IPS-NIHi11 (cell line): ENCODE results near the gene ACSL3.
"Not testable (repeated sequence)": the region's sequence is repeated elsewhere in the genome, so short reads cannot be mapped to it uniquely, and the experiment has no call there.

Experiments
- DNase-seq: peaks from one replicate; pipeline ENCODE4 v3.0.0; 2012; ENCODE audit warnings: mixed read lengths, low spot score

Gene ACSL3

DNA sequence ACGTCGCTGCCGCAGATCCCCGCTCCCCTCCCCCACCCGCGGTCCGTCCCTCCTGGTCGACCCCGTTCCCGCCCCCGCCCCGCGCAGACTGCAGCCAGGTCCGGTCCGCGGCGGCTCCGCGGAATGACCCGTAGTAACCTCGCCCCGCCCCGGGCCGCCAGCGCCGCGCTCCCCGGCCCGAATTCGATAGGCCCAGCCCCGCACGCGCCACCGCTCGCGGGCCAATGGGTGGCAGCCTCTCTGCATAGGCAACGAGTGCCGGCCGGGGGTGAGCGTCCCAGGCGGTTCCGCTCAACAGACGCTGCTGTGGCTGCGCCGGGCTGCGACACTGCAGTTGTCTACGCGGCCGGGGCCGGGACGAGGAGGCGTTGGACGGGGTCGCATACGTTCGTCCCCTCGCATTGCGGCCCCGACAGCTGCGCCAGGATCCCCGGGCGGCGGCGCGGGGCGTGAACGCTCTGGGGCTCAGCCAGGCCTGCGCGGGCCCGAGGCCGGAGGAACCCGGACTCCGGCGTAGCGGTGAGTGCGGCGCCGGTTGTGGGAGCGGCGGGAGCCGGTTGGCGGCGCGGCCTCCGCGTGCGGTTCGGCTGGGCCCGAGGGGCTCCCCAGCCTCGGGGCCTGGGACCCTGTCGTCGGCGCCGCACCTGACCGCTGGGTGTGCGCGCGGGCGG is at the start of gene ACSL3:
Gene ACSL3 (plus strand): TSS at position 297 of the 671 bp plus-strand sequence. CDS start 47,737 bp downstream, outside the sequence.
- DNase-seq: peak; percentile 97

DNA sequence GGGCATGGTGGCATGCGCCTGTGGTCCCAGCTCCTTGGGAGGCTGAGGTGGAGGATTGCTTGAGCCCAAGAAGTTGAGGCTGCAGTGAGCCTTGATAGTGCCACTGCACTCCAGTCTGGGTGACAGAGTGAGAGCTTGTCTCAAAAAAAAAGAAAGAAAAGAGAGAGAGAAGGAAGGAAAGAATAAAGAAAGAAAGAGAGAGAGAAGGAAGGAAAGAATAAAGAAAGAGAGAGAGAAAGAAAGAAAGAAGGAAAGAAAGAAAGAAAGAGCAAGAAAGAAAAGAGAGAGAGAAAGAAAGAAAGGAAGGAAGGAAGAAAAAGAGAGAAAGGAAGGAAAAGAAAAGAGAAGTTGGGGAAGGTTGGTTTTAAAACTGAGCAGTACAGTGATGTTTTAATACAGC is 49.0 kb upstream of the ACSL3 start:
- no peak for DNase-seq

DNA sequence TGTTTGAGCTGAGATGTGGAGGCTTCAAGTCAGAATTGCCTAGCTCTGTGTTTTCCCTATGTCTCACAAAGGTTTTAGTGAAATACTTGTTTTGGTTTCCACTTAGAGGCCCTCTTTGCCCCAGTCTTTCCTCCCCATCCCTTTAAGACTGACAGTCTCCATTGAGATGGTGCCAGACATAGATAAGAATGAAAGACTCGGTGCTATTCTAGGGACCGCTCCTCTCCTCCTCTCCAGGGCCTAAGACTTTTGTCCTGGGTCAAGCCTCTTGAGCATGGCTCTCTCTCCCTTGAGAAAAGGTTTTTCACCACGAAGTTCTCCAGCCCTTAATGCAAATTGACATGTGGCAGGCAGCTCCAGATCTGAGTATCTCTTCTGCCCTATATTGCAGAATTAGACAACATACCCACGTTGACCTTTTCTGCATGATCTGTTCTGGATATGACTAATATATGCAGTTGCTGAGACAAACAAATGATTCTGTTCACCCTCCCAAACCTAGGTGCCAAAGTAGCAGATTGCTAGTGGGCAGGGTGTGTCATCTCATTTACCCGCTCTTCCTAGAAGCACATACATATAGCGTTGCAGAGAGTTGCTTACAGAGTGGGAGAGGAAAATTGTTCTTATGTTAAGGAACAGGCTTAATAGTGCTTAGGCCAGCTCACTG is 47.5 kb upstream of the ACSL3 start:
- DNase-seq: no peak

DNA sequence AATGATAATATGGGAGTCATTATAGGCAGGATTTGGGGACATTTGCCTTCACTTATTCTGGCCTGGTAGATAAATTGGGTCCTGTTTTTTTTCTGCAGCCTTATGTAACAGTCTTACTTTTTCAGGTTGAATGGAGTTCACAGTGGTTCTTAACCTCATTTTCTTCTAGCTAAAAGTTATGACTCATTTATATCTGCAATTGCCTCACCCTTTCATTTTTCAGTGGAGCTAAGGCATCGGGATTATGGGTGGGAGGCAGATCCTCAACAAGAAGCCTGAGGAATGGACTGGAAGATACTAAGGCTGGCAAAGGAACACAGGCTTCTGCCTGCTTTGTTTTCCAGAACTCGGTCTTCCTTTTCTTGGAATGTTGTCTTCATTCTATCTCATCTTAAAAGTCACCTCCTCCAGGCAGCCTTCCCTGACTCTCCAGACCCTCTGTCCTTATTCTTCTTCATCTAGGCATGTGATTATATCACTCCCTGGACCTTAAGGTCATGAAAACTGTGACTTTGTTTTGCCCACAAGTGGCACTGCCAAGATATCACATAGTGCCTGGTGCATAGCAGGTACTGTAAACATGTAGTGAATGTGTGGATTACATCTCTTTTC is 41.0 kb upstream of the ACSL3 start:
- DNase-seq: no peak

DNA sequence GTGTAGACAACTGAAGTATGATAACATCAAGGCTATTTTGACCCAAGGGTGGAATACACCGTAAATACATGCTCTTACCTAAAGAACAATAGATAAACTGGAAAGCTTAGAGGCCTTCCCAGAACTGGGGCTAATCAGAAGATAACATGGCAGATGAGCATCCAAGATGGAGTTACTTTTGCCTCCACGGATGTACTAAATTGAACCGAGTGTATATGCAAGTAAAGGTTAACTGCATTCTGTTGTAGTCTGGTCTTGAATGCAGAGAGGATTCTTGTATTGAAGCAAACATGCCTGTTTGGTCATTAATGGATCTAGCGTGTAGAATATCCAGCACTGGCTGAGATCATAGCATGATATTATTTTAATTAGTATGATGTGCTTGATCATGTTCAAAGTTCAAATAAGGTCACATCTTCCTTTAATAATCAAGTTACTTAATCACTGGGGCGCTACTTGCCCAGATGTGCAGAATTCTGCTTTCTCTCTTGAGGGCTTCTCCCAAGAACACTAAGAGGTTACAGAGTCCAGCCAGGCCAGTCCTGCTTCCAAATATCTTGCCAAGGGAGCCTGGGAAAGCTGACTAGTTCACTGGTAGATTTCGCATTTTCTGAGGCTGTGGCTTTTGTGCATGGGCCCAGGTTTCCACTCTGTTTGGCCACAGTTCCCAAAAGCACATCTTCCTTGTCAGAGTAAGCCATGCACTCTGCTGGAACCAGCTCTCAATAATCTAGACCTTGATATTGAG is 37.5 kb upstream of the ACSL3 start:
- DNase-seq: no peak

DNA sequence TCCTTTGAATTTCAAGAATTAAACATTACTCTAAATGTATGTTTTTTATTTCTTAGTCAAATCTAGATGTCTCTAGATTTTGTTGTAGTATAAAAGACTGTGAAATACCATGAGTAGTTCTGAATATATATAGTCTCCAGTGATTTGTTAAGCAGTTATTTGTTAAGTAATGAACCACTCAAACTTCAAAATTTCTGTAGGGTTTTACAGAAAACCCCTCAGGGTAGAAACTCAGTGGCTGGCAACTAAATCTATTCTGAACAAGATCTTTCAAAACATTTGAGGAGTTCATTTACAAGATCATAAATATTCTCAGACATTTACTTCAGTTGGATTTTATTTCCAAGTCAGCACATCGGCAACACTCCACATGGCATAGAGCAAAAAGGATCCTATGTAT is 35.8 kb upstream of the ACSL3 start:
- no peak for DNase-seq

DNA sequence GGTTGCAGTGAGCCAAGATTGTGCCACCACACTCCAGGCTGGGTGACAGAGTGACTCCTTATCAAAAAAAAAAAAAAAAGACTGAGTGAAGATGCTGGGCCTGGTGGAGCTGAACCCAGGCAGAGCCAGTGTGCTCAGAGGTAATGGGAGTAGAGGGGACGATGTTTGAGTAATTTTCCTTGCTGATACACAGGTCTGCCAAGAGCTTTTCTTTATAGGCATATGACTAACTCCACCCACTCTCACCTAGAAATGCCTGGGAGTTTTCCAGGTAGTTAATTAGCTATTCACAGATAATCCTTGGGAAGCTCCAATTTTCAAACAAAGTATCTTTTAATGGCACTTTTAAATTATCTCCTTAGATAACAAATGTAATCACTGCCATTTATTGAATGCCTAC is 33.4 kb upstream of the ACSL3 start:
- DNase-seq: no peak

DNA sequence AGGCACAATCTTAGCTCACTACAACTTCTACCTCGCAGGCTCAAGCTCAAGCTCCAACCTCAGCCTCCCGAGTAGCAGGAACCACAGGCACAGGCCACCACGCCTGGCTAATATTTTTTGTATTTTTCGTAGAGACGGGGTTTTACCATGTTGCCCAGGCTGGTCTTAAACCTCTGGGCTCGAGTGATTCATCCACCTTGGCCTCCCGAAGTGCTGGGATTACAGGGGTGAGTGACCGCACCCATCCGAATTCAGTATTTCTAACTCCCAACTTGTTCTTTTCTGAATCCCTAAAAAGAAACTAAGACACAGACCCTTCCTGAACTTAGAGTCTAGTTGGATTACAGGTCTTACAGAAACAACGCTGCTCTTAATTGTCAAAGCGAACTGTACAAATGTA is 32.3 kb upstream of the ACSL3 start:
- no peak for DNase-seq

DNA sequence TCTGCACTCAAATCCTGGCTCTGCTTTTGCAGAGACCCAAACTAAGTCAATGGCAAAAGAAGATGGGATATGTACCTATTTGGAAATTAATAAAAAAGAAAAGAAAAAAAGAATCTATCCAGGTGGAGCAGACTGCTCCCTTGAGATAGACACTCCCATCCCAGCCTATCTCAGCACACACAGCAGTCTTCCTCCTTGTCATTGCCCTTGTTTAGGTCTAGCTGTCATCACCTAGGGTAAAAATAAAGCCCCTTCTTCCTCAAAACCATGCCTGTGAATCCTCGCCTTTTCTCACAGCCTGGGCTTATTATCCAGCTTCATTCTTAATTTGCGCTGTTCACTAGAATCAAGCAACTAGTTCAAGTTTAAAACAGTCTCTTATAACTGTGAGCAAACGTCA is 30.7 kb upstream of the ACSL3 start:
- no peak for DNase-seq

DNA sequence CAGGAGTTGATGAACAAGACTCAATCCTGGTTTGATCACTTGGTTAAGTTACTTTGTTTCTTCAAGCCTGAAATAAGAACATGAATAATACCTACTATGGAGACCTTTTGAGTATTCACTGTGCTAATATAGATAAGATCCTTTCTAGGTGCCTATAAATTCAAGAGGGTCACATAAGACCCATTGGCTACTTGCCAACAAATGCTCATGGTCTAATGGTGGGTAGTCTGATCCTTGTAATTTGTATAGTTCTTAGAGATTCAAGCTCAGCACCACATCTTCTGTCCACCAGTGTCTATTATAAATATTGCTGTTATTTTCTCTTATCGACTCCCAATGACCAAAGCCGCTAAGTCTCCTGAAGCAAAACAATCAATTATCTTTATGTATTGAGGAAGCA is 27.4 kb upstream of the ACSL3 start:
- no peak for DNase-seq

DNA sequence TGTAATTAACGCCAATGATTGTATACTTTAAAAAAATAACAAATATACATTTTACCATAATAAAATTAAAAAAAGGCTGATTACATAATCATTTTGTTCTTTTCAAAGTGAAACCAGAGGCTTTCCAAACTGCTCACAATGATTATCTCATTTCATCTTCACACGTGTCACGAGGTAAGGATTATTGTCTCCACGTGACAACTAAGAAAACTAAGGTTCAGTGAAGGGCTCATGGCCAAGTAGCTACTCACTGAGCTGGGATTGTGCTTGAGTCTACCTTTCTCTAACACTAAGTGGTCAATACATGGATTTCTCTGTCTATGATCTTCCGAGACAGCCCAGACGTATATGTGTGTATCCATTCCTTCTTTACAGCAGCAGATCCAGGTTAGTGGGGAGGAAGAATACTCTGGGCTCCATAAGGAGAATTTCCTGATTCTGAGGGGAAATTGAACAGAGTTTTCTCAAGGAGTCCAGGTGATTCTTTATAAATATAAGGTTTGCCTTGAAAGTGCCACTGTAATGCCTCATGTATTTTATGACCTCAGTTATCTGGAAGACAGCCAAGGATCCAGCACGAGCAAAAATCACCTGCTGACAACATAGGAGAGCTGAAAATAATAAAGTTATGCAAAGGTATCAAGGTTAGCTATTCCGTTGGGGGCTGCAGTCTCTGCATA is 25.6 kb upstream of the ACSL3 start:
- DNase-seq: no peak

DNA sequence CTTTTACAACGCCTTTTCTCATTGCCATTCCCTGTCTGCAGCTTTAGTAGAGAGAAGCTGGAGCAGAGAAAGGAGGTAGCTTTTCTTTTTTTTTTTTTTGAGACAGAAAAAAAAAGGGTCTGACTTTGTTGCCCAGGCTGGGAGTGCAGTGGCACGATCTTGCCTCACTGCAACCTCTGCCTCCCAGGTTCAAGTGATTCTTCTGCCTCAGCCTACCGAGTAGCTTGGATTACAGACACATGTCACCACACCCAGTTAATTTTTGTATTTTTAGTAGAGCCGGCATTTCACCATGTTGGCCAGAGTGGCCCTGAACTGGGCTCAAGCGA is 25.0 kb upstream of the ACSL3 start:
- no peak for DNase-seq

DNA sequence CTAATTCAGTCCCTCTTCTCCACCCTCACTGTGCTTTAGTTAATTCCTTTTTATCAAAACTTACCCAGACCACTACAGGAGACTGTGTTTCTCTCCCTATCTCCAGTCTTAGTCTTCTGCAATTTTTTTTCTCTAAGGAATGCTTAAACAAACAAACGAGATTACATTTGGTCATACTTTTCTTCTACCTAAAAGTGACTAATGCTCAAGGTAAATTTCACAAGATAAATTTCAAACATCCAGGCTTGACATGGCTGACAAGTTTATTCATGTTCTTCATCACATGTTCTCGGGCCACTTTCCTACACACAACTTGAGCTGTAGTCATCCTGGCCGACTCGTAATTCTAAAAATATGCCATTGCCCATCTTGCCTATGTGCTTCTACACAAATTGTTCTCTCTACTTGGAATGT is 23.2 kb upstream of the ACSL3 start:
- no peak for DNase-seq

DNA sequence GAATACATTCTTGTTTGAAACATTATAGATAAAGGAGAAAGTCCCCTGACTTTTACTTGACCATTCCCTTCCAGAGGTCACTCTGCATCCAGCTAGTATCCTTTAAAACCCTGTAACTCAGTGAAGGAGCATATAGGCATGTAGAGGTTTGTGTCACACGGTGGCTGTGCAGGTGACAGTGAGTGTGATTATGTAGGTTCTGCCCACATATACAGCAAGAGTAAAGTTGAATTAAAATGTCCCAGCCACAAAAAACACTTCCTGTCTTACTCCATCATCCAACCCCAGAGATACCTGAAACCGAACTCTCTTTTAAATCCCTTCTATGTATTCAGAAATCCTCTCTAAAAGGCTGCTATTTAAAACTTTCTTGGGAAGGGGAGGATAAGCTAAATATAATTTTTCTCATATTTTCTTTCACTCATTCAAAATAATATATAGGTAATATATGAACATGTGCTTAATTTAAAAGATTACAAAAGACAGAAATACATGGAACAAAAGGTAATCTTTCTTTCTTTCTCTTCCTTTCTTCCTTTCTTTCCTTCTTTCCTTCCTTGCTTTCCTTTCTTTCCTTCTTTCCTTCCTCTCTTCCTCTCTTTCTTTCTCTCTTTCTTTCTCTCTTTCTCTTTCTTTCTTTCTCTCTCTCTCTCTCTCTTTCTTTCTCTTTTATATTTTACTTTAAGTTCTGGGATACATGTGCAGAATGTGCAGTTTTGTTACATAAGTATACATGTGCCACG is 20.6 kb upstream of the ACSL3 start:
- DNase-seq: no peak

DNA sequence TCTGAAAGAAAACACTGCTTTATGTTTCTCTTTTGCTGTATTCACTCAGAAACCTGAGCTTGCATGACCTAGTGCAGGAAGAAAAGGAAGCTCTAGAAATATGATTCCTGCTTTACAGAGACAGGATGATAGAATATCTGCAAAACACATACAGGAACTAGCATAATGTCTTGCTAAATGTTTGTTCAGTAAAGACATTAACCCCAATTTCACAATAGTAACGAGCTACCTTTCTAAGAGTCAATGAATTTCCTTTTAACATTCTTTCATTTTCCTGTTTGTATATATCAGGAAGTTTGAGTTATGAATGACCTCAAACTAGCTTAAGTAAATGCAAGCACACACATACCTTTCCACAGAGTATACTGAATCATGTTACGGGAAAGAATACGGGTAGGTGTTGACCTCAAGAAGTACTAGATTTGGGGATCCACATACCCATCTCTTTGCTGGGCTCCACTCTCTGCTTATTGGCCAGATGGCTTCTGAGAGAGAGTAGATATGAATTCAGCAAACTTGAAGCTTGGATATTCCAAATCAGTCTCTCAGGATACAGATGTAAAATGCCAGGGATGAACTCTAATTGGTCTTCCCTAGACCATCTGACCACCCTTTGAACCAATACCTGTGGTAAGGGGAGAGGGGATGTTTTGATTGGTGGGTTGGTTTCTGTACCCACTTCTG is 18.2 kb upstream of the ACSL3 start:
- no peak for DNase-seq

DNA sequence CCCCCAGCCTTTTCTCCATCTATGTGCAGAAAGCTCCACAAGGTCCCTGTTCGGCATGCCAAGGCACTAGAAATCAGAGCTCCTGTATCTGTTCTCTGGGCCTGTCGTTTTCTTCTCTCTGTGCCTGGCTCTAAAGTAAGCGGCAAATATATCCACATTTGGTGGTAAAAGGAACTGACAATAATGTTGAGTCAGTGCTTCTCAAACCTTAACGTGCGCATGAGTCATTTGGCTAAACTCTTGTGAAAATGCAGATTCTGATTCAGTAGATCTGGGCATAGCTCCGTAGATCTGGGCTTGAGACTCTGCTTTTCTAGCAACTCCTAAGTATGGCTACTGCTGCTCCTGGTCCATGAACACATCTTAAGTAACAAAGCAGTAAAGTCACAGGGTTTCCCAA is 16.5 kb upstream of the ACSL3 start:
- no peak for DNase-seq

DNA sequence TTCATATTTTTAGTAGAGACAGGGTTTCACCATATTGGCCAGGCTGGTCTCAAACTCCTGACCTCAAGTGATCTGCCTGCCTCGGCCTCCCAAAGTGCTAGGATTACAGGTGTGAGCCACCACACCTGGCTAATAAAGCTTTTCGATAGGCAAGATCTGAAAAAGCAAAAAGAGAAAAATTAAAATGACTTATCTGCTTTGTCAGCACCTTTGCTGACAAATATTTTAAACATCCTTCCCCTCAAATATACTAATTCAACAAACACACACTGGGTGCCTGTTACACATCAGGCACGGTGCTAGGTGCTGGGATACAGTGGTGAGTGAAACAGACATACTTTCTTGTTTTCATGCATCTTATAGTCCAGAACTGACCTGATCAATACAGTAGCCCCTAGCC is 15.5 kb upstream of the ACSL3 start:
- not testable (repeated sequence) for DNase-seq

DNA sequence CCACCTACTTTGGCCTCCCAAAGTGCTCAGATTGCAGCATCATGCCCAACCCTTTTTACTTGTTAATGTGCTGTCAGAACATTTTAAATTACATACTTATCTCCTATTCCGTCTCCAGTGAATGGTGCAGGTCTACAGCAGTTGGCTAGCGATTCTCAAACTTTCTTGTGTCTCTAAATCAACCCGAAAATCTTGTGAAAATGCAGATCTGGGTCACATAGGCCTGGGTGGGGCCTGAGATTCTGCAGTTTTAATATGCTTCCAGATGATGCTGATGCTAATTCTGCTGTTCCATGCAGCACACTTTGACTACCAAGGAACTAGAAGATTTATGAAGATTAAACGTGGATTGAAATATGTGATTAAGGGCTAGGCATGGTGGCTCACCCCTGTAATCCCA is 14.8 kb upstream of the ACSL3 start:
- DNase-seq: no peak

DNA sequence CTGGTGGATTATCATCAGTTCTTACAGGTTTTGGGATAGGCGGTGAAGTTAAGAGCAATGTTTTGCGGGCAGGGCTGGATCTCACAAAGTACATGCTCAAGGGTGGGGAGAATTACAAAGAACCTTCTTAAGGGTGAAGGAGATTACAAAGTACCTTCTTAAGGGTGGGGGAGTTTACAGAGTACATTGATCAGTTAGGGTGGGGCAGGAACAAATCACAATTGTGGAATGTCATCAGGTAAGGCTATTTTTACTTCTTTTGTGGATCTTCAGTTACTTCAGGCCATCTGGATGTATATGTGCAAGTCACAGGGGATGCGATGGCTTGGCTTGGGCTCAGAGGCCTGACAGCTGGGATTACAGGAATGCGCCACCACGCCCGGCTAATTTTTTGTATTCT is 12.8 kb upstream of the ACSL3 start:
- DNase-seq: not testable (repeated sequence)

DNA sequence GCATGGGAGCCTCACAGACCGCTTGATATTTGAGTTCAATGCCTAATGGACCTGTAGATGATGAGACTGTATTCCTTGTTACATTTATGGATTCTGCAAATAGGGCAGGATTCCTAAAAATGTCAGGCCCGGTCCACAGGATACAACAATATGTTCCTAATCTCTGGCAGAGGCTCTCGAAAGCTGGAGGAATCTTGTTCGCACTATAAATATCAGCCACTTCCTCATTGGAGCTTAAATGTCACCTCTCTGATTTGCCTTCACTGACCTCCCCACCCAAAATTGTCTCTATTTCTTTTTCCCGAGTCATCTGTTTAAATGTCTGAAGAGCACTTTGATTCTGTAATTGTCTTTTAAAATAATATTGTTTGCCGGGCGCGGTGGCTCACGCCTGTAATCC is 12.0 kb upstream of the ACSL3 start:
- DNase-seq: no peak

DNA sequence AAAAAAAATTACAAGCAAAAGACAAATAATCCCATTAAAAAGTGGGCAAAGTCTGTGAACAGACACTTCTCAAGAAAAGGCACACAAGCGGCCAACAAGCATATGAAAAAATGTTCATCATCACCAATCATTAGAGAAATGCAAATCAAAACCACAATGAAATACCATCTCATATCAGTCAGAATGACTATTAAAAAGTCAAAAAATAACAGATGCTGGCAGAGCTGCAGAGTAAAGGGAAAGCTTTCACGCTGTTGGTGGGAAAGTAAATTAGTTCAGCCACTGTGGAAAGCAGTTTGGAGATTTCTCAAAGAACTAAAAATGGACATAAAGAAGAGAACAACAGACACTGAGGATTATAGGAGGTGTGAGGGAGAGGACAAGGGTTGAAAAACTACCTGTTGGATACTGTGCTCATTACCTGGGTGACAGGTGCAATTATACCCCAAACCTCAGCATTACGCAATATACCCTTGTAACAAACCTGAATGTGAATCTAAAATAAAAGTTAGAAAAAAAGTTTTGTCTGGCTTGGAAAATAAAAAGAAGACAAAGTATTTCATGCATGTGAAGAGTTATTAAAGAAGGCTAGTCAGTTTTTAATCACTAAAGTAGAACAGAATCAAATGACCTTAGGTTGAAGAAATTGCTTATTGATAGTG is 8.7 kb upstream of the ACSL3 start:
- DNase-seq: no peak
